Globus pallidus (tissue), 1 donor: ENCODE data around the gene DLL1.
"Not testable (repeated sequence)": the region's sequence is repeated elsewhere in the genome, so short reads cannot be mapped to it uniquely, and the experiment has no call there.

Experiments used
- DNase-seq: peaks from one replicate; pipeline ENCODE4 v3.0.0-alpha.2; 2015; ENCODE audit warnings: low spot score

The DLL1 gene

DNA sequence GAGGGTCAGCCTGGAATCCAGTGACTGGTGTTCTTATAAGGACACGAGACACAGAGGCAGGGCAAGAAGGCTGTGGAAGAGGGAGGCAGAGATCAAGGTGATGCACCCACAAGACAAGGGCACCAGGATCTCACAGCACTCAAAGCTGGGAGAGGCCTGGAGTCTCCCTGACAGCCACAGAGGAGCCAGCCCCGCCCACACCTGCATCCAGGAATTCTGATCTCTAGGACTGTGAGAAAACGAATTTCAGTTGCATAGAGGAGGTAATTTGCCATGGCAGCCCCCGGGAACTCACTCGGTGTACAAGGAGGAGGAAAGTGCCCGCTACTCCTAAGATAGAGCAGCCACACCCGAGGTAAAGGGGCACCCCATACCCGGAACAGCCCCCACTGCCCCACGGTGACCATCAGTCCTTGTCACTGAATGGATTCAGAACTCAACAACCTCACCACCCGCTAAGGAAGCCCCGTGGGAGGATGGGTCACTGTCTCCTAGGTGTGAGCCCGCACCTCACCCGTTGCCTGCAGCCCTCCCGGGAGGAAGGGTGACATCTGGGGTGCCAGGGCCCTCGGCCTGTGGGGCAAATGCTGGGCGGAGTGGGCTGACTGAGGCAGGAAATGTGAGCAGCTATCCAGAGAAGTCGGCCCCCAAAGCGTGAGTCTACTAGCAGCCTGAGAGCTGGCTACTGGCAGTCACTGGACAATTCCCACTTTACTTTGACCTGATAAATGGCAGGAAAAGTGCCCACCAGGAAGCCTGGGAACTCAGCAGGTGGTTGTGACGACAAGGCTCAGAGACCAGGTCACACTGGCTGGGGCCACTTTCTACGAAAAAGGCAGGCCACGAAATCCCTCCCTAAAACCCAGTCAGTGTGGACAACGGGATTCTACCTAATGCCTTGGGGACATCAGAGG is 22.4 kb downstream of the DLL1 start:
- no peak for DNase-seq

DNA sequence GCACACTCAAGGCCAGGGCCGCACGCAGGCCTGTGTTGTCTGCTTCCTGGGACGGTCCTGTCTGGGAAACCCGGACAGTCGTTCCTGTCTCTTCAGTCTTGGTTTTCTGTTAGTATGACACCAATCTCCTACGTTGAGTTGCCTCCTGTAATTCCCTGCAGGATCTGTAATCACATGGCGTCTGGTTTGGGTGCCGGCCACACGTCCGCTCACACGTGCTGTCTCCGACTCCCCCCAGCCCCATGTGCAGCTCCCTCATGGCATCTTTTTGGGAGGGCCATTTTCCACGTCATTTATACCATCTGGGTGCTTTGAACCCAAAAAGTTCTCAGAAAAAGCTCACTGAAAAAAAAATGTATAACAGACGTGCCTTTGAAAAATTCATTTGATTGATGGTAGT is 23.2 kb downstream of the DLL1 start:
- DNase-seq, result no peak

DNA sequence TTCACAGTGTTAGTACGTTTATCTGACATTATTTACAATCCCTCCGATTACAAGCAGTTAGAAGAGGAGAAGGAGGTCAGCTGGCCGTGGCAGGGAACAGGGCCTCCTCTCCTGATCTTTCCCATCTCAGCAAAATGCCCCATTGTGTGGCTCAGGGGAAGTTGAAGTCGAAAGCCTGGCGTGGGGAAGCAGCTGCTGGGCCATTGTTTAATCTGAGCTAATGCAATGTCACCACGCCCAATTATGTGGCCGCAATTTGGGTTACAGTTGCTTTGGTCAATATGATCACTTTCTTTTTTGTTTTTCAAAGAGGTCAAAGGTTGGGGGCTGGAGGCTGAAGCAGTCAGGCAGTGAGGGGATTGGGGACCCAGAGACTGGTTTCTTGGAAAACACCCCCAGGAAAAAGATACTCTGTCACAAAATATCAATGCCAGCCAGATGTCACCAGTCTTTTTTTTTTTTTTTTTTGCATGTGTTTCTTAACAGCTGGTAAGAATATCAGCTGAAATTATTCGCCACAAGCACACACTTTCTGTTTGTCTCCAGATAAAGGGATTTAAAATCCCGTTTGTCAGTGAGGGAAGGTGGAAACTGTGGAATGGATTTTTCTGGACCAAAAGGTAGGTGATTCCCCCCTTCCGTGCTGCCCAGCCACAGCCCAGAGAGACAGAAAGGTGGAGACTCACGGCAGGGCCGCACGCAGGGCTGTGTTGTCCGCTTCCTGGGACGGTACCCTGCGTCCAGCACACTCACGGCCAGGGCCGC is 24.6 kb downstream of the DLL1 start:
- DNase-seq, result peak; percentile 91

DNA sequence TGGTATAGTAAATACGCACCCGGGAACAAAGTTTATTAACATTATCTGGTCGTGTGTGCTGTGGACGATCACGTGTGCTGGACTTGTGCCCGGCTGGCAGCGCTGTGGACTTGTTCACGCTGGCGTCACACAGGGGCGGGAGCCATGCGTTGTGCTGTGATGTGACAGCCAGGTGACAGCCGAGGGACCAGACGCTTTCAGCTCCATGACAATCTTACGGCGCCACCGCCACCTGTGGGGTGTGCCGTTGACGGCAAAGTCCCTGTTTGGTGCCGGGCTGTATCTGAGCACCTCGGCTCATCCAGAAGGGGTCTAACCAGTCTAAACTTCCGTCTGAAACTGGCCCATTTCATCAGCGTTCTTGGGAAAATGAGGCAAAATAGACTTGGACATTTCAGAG is 25.2 kb downstream of the DLL1 start:
- DNase-seq, result peak; percentile 89

DNA sequence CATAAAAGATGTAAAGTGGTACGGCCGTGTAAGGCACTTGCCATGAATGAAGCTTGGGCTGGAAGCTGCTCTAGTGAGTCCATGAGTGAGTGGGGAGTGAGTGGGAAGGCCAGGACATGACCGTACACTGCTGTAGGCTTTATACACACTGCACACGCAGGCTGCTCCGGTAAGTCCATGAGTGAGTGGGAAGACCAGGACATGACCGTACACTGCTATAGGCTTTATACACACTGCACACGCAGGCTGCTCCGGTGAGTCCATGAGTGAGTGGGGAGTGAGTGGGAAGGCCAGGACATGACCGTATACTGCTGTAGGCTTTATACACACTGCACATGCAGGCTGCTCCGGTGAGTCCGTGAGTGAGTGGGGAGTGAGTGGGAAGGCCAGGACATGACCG is 26.2 kb downstream of the DLL1 start:
- not testable (repeated sequence) for DNase-seq

DNA sequence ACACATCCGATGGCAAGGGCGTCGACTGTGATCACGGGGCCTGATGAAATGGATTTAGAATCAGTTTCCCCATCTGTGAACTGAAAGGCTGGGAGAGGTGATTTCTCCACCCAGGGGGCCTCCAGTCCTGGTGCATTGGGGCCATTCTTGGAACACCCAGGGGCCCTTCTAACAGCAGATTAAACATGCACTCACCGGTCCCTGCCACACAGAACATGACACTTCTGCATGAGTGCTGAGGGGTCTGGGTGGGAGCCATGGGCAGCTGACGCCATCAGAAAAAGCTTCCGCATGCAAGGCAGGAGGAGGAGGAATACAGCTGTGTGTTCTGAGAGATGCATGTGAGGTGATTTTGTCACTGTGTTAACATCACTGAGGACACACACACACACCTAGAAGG is 26.8 kb downstream of the DLL1 start:
- DNase-seq, result no peak

DNA sequence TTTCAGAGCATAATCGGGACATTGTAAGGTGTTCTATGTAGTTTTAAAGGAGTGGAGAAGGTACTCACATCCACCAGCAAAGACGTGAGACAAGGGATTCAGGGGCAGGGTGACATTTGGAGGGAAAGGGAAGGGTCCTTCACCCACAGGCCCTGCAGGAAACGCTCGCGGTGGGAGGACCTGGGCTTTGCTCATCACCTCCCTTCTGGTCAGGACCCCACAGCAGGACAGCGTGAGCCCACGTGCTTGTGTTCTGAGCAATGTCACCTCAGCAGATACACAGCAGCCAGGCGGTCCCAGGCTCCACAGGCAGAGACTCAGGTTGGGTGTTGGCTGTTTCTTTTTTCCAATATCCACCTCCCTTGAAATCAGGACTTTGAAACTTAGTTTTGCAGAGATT is 27.5 kb downstream of the DLL1 start:
- no peak for DNase-seq

DNA sequence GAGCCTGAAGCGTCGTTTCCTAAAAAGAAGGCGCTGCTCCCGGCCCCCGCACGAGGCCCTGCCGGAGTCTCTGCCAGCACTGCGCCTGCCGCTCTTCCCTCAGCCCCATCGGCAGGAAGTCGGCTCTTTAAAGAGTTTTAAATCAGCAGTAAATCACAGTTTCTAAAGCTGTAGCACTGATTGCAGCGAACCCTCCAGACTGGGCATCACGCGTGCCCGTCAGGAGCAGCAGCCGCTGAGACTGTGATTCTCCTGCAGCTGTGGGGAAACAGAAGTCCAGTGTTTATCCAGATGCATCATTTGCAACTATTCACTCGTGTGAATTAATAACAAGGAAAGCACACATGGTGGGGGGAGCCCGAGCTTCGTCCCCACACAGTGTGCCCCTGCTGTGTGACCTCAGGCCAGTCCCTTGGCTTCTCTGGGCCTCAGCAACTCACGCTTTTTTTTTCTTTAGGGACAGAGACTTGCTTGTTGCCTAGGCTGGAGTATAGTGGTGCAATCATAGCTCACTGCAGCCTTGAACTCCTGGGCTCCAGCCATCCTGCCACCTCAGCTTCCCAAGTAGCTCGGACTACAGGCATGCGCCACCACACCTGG is 28.3 kb downstream of the DLL1 start:
- DNase-seq, result peak; percentile 84

DNA sequence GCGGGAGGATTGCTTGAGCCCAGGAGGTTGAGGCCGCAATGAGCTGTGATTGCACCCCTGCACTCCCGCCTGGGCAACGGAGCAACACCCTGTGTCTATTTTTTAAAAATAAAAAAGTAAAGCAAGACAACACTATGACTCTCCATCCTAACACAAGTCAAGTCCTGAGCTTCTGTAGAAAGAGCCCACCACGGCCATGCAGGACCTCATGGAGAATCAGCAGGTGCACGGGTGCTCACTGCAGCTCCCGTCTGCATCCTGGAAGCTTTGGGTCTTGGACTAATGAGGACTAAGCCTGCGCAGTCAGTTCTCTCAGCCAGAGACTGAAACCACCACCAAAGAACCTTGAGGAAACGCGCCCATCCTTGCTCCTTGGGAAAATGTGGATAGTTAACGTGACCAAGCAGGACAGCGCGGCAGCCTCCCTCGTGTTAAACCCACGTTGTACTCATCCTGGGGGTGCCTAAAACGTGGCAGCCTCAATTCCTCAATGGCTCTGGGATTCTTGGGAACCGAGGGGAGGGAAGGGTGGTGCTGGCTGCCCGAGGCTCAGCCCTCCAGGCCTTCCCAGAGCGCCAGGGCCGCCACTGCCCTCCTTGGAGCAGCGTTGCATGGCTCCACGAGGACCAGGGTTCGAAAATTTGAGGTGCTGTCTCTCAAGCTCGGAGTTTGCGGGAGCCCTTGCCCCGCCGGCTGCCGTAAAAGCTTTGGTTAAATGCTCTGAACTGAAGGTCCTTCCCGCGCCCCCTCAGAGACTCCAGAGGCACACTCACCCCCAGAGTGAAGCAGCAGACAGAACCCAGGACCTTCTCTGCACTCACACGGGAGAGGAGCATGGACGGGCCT is 29.0 kb downstream of the DLL1 start:
- DNase-seq, result no peak

DNA sequence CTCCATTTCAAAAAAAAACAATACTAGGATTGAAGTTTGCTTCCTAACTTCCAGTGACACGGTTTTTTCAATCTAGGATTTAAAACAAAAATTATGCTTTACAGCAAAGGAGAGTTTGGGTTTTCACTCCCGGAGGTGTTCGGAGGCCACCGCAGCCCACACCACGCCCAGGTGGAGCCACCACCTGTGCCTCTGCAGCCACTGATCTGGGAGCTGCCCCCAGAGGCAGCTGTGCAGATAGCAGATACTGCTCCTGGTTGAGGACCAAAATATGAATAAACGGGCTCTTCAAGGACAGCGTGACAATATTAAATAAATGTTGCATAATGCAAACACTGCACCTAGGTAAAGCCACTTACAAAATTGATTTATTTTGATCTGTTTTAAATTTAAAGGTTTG is 30.2 kb downstream of the DLL1 start:
- DNase-seq, result no peak

DNA sequence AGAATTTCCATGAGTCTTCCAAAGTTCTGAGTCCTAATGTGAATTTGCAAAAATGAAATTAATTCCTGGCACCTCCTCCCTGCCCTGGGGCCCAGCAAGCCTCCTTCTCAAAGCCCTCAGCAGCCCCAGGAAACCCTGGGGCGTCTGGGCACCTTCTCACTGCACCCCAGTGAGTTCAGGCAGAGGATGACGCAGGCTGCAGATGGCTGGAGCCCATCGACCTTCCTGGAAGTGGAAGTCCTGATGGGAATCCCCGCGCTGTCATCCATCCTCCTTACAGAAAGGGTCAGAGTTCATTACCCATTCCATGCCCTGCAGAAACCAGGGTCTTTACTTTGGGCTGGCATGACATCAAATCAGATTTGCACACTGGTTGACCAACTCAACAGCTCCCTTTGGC is 31.6 kb downstream of the DLL1 start:
- no peak for DNase-seq

DNA sequence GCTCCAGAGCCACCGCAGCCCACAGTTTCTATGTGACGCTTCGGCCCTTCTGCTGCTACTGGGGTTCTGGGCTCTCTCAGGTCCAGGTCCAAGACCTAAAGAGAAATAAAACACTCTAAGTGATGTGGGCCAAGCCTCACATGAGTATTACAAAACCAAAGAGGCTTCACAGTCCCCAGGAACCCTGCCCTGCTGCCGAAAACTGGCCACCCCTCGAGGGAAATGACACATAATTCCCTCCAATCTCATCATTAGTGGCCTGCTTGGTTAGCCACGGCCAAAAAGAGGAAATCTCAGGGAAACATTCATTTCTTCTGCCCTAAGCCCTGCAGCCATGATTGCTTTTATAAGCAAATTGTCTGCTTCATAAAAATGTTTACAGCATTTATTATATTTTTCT is 32.5 kb downstream of the DLL1 start:
- DNase-seq, result no peak

DNA sequence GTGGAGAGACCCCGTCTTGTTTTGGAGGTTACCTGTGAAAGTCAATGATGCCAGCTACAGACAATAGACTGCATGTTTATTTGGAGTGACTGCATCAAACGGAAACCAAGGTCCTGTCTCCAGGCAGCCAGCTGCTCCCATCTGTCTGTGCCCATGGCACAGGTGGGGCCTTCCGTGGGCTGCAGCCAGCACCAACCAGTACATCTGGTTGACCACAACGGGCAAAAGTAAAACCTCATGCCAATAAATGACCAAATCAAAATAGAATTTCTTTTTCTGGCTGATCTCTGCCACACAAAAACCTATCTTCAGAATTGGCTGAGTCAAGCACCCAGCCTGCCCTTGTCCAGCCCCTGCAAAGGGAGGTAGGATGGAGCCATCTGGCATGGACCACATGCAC is 33.5 kb downstream of the DLL1 start:
- no peak for DNase-seq

DNA sequence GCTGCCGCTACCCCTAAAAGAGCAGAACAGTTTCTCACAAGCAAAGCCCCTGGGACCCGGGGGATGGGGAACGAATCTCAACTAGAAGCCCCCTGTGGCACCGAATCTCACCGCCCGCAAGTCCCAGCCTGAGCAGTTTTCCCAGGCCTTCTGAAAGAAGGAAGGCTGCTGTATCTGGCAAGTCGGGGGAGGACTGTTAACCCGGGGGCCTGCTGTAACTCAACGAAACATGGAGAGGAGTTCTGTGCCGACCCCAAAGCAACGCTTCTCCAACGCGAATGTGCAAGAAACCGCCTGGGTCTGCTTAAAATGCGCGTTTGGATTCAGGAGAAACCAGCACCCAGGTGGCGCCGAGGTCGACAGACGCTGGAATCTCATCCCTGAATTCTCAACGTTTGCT is 34.2 kb downstream of the DLL1 start:
- DNase-seq, result no peak

DNA sequence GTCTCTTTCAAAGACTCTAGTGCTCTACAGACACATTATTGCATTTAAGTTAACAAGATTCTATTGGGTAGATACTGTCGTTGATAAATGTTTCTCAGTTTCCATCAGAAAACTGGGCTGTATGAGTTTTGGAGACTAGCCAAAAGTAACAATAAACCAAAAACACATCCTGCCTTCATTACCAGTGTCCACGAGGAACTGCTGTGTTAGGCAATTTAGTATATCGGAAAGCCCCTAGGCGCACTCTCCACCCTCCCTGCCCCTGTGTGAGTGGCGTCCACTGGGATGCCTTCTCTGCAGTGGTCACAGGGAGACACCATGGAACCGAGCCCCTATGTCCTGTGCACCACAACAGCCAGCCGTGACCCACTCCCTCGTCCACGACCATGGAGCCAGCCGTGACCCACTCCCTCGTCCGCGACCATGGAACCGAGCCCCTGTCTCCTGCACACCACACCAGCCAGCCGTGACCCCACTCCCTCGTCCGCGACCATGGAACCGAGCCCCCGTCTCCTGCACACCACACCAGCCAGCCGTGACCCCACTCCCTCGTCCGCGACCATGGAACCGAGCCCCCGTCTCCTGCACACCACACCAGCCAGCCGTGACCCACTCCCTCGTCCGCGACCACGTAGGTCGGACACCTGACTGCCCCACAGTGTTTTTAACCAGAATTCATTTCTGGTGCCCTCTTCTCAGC is 35.3 kb downstream of the DLL1 start:
- no peak for DNase-seq

DNA sequence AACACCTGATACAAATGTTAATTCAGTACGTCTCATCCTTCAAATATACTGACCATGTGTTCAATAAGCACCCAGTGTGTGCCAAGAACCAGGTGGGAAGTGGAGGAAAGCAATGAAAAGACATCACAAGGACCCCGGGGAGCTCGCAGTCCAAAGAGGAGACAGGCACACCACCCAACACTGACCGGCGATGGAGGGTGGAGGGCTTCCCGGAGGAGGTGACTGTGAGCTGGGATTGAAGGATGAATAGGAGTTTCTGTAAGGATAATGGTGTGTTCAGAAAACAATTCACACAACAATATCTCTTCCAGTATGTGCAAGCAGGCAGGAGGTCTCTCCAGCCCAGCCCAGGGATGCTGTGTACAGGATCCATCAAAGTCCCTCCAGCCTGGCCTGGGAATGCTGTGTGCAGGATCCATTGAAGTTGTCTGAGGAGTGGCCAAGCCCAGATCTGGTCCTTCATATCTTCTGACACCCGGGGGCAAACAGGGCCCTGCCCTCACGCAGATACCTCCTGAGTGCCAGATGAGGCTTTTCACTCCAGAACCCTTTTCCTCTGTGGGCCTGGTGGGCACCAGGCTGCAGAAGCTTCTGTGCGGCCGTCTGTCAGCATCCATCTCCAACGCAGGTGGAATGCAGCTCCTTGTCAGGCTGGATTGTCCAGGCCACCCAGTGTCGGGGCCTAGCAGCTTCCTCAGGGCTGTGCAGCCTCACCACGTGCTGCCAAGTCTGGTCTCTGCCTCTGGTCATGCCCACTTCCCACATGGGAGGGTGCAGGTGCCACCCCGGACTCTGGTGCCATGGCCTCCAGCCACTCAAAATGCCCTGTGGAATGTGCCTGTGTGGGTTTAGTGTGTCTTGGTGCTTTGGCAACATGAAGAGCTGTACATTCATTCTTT is 36.3 kb downstream of the DLL1 start:
- DNase-seq, result no peak

DNA sequence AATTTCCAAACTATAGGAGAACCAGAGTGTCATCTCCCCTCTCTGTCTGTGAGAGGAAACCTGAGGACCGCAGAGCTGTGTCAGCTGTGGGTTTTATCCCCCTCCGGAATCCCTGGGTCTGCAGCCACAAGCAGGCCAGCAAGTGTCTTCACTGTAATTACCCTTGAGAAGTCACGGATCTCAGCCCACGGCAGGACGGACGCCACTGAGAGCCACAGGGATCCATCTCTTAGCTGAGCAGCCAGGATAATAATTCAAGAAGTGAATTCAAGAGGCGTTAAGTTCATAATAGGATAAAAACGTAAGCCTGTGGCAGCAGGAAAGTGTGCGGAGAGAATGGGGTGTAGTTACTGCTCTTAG is 37.0 kb downstream of the DLL1 start:
- DNase-seq, result no peak

DNA sequence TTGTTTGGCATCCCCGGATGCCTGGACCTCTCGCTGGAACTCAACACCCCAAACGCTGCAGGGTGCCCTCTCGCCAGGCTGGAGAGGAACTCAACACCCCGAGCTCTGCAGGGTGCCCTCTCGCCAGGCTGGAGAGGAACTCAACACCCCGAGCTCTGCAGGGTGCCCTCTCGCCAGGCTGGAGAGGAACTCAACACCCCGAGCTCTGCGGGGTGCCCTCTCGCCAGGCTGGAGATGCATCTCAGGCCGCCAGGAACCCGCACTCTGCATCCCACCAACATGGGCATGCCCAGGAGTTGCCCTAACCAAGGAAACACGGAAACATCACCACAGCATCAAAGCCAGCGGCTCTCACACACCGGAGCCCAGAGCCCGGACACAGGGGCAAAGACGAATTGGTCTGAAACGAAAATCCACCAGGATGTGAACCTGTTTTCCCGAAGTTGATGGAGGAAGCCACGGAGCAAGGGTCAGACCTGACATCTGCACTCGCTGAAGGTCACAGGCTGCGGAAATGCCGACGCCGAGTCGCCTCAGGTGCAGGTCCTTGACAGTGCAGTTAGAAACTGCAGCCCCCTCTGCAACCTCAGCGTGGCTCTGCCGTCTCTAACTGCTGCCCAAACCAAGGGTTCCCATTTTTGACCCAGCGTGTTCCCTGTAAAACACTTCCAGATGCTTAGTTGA is 37.5 kb downstream of the DLL1 start:
- no peak for DNase-seq

DNA sequence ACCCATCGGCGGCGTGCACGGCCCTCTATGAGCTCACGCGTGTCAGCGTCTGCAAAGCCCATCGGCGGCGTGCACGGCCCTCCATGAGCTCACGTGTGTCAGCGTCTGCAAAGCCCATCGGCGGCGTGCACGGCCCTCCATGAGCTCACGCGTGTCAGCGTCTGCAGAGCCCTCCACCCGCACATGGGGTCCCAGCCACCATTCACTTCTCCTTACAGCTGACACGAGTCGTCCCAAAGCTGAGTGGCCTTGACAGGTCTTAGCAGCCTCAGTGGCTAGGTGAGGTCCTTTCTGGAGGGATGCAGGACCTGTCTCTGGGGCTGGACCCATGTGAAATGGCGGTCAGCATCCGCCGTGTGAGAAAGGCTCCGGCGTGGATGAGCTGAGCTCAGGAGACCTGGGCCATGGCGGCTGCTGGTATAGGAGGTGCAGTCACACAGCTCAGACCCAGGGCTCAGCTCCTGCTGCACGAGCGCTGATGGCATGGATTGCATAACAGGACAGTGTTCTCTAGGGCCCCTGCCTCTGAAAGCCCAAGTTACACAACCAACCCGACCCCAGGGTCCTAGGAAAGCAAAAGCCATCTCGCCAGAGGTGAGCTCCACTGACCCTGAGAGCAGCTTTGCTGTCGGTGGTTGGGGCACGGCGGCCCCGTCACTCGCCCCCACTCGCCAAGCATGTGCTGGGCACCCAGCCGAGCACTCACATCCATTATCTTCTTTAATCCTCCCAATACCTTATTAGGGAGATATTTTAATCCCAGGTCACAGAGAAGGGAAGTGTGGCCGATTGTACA is 38.9 kb downstream of the DLL1 start:
- no peak for DNase-seq
